ENCODE results near the gene DHRSX. TPM values are rescaled to one million over a fixed set of nuclear protein-coding genes. Genes with fewer than 3 reads are reported as not detected.
A peak's percentile ranks its signal among the peaks of the same experiment; 100 is the strongest.

DHRSX gene
- total and polyA plus RNA-seq, 2 donors (not counting 1 experiment from before 2014, with no cell fraction given): 18.8 to 39.0 TPM

DNA sequence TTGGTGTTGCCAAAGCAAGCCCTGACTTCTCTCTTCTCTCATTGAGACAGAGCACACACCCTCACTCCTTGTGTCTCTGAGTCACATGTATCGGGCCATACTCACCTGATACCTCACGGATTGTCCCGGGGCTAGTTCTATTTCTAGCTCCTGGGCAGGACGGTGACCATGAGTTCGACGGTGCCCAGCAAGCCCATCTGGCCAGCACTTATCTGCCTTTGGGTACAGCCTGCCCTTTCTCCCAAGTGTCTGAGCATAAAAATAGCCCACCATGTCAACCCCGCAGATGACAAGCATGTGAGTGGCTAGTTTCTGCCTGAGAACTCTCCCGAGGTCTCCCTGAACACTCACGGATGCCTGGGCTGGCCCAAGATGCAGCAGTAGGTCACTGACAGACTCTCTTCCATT is 158.5 kb downstream of the DHRSX start:
- no peaks in the 10 kb centered on the region for H3K27me3 ChIP-seq (replicated peaks in 1 of 4; ENCODE audit: control extremely low read depth in 1 of 4, control insufficient read depth in 3 of 4, insufficient read depth in 4 of 4, low read length in 3 of 4)
- no peak overlapping the region for H3K4me3 Mint-ChIP-seq
- H3K79me2 ChIP-seq (ENCODE audit: control insufficient read depth, insufficient read depth, low read length): peaks cover 7% of the 10 kb centered on the region
- H3K36me3 ChIP-seq (replicated peaks in 1 of 2; ENCODE audit: control extremely low read depth in 1 of 2, control insufficient read depth in 1 of 2, extremely low read depth in 1 of 2, insufficient read depth in 2 of 2, low read length in 1 of 2): no peaks in the 10 kb centered on the region
- no peak overlapping the region for H3K9ac ChIP-seq (ENCODE audit: low read length)
- no peak for ATAC-seq (ENCODE audit: low read depth)
- peaks cover 0 to 23% (median 9%) of the 10 kb centered on the region in 3 donors for H3K9me3 ChIP-seq (ENCODE audit: control extremely low read depth in 1 of 3, control insufficient read depth in 2 of 3, insufficient read depth in 1 of 3, low read length in 2 of 3)
- peak overlapping the region; percentile 1 for H3K27ac Mint-ChIP-seq
- H3K27me3 Mint-ChIP-seq: no peaks in the 10 kb centered on the region
- ChIA-PET POLR2A (no interaction called here), CTCF (no interaction called here)
- intact Hi-C loops (cut with micrococcal nuclease): no loop called here
- no peak overlapping the region for H2AFZ ChIP-seq (ENCODE audit: insufficient read depth, low read depth, low read length, poor library complexity, severe bottlenecking)
- peaks cover 19 to 21% of the 10 kb centered on the region in 2 donors for H3K4me1 ChIP-seq (ENCODE audit: control insufficient read depth in 2 of 2, insufficient read depth in 2 of 2, low read length in 2 of 2)
- H3K9me3 Mint-ChIP-seq (ENCODE audit: insufficient read depth): peaks cover 7% of the 10 kb centered on the region
- 98% methylated on average over 9 of the region's 9 CpGs for WGBS (ENCODE audit: insufficient coverage)
- H3K4me3 ChIP-seq (ENCODE audit: control extremely low read depth in 1 of 5, extremely low read depth in 1 of 5, insufficient read depth in 1 of 5, low read depth in 2 of 5, low read length in 4 of 5): no peak overlapping the region
- peaks cover 36% of the 10 kb centered on the region for H3K4me1 Mint-ChIP-seq
- no peak for DNase-seq
- H3K27ac ChIP-seq (ENCODE audit: low read length in 2 of 2): no peak overlapping the region
- H4K20me1 ChIP-seq (ENCODE audit: control insufficient read depth, insufficient read depth, low read length, poor library complexity, severe bottlenecking): no peaks in the 10 kb centered on the region
- no peak overlapping the region for H3K4me2 ChIP-seq (replicated peaks; ENCODE audit: low read depth, low read length, poor library complexity, severe bottlenecking)
- TF ChIP-seq, protein P1, sequence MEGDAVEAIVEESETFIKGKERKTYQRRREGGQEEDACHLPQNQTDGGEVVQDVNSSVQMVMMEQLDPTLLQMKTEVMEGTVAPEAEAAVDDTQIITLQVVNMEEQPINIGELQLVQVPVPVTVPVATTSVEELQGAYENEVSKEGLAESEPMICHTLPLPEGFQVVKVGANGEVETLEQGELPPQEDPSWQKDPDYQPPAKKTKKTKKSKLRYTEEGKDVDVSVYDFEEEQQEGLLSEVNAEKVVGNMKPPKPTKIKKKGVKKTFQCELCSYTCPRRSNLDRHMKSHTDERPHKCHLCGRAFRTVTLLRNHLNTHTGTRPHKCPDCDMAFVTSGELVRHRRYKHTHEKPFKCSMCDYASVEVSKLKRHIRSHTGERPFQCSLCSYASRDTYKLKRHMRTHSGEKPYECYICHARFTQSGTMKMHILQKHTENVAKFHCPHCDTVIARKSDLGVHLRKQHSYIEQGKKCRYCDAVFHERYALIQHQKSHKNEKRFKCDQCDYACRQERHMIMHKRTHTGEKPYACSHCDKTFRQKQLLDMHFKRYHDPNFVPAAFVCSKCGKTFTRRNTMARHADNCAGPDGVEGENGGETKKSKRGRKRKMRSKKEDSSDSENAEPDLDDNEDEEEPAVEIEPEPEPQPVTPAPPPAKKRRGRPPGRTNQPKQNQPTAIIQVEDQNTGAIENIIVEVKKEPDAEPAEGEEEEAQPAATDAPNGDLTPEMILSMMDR (IDR thresholded peaks at IDR 0.05): no peak
- no peak for TF ChIP-seq EZH2 (IDR thresholded peaks at IDR 0.05; ENCODE audit: borderline replicate concordance, insufficient read depth, low read depth, low read length, poor library complexity, severe bottlenecking)

DNA sequence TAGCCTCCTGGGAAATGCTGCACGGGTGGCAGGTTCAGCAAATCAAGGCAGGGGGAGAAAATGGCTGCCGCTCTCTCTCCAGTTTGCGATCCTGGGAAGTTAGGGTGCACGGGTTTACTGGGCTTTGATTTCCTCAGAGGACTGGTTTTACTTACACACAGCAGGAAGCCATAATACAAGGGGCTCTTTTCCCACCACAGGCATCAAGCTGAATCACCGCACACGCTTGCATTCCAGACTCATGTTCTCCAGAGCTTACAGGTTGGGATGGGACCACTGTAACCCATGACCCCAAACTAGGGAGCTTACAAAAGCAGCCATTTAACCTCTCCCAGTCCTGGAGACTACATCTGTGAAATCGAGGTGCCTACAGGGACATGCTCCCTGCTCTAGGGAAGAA is 159.8 kb downstream of the DHRSX start:
- WGBS (ENCODE audit: insufficient coverage): 94% methylated on average over 6 of the region's 7 CpGs

More for the DNA sequence above, 159.8 kb downstream of the DHRSX start:
- no peak overlapping the region for H3K9ac ChIP-seq (ENCODE audit: low read length)
- ChIA-PET CTCF (no interaction called here), POLR2A (no interaction called here)
- no peak overlapping the region for H3K27ac ChIP-seq (ENCODE audit: low read length in 2 of 2)
- Mint-ChIP-seq H3K27ac (no peak overlapping the region), H3K4me3 (no peak overlapping the region), H3K27me3 (no peaks in the 10 kb centered on the region), H3K9me3 (ENCODE audit: insufficient read depth) (peaks cover 7% of the 10 kb centered on the region), H3K4me1 (peaks cover 42% of the 10 kb centered on the region)
- H4K20me1 ChIP-seq (ENCODE audit: control insufficient read depth, insufficient read depth, low read length, poor library complexity, severe bottlenecking): no peaks in the 10 kb centered on the region
- intact Hi-C loops (cut with micrococcal nuclease): no loop called here
- peaks cover 24 to 26% of the 10 kb centered on the region in 2 donors for H3K4me1 ChIP-seq (ENCODE audit: control insufficient read depth in 2 of 2, insufficient read depth in 2 of 2, low read length in 2 of 2)
- no peaks in the 10 kb centered on the region for H3K36me3 ChIP-seq (replicated peaks in 1 of 2; ENCODE audit: control extremely low read depth in 1 of 2, control insufficient read depth in 1 of 2, extremely low read depth in 1 of 2, insufficient read depth in 2 of 2, low read length in 1 of 2)
- H3K4me3 ChIP-seq (ENCODE audit: control extremely low read depth in 1 of 5, extremely low read depth in 1 of 5, insufficient read depth in 1 of 5, low read depth in 2 of 5, low read length in 4 of 5): no peak overlapping the region
- H3K4me2 ChIP-seq (replicated peaks; ENCODE audit: low read depth, low read length, poor library complexity, severe bottlenecking): no peak overlapping the region
- no peak for DNase-seq
- no peak overlapping the region for H2AFZ ChIP-seq (ENCODE audit: insufficient read depth, low read depth, low read length, poor library complexity, severe bottlenecking)
- no peaks in the 10 kb centered on the region for H3K27me3 ChIP-seq (replicated peaks in 1 of 4; ENCODE audit: control extremely low read depth in 1 of 4, control insufficient read depth in 3 of 4, insufficient read depth in 4 of 4, low read length in 3 of 4)
- peaks cover 7% of the 10 kb centered on the region for H3K79me2 ChIP-seq (ENCODE audit: control insufficient read depth, insufficient read depth, low read length)
- TF ChIP-seq, protein P1 (IDR thresholded peaks at IDR 0.05): no peak
- no peak for TF ChIP-seq EZH2 (IDR thresholded peaks at IDR 0.05; ENCODE audit: borderline replicate concordance, insufficient read depth, low read depth, low read length, poor library complexity, severe bottlenecking)
- H3K9me3 ChIP-seq (ENCODE audit: control extremely low read depth in 1 of 3, control insufficient read depth in 2 of 3, insufficient read depth in 1 of 3, low read length in 2 of 3): peaks cover 0 to 22% (median 9%) of the 10 kb centered on the region in 3 donors
- ATAC-seq (ENCODE audit: low read depth): no peak
